SK-N-MC (cell line): ENCODE data around the gene HAAO.

ENCODE experiments used
- EZH2 ChIP-seq: fragments of 200-600 bp; sonication (generic); IDR thresholded peaks from one replicate; pipeline ENCODE4 v1.6.1; 2017; ENCODE audit warnings: antibody characterized with exemption
- FOXP2 ChIP-seq: optimal IDR thresholded peaks from 2 replicates; pipeline ENCODE3; 2011; ENCODE audit warnings: mild to moderate bottlenecking, moderate library complexity; ENCODE audit not compliant: insufficient read depth; ENCODE audit errors: extremely low read length, control extremely low read depth
- POLR2AphosphoS5 ChIP-seq: IDR thresholded peaks from 2 replicates; pipeline ENCODE4 v1.6.1; 2012; ENCODE audit warnings: mild to moderate bottlenecking, low read depth, low read length, borderline replicate concordance

DNA sequence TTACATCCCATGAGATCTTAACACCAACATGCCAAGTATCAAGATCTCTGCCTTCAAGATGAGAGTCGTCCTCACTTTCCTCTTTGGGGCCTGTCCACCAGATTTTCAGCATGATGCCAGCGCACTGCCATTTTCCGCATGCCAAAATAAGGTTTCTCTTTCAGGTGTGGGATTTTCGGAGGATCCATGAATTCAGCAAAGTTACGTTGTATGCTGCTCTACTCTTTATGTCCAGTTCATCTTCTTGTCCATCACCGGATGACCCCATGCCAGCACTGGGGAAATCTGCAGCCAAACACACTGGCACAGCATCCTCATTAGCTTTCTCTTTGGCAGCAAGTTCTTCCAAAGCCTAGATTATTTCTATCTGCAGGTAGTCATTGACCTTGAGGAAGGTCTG is 4.9 kb upstream of the HAAO start:
- TF ChIP-seq EZH2: no peak
- no peak for TF ChIP-seq POLR2AphosphoS5
- TF ChIP-seq FOXP2: no peak
